MCF 10A (cell line): ENCODE data around the gene PIK3IP1. TPM values are rescaled to one million over a fixed set of nuclear protein-coding genes. Genes with fewer than 3 reads are reported as not detected.

Source experiments
- BruUV-seq: library from RNA; stranded (reverse); fragments of 400-500 nt; replicated peaks from 2 replicates; lab custom pipeline; 2021; lab: Mats Ljungman, UMichigan
- CTCF ChIA-PET: fragments of 300-600 bp; sonication (Branson Sonifier 250); formaldehyde crosslinking; extraction: SDS; loops from one replicate; lab custom pipeline; 2021; ENCODE audit warnings: antibody characterized with exemption, inconsistent platforms; lab: Yijun Ruan, JAX
- POLR2A ChIA-PET: fragments of 300-600, 350-650 bp; sonication (Branson Sonifier 250); formaldehyde crosslinking; extraction: SDS; loops from one replicate; lab custom pipeline; 2020; ENCODE audit warnings: antibody characterized with exemption, inconsistent platforms; lab: Yijun Ruan, JAX
- DNase-seq: peaks from one replicate; pipeline ENCODE4 v3.0.0-alpha.2; 2018; ENCODE audit not compliant: unreplicated experiment
- H3K27ac Mint-ChIP-seq: one replicate; pipeline ENCODE4 v1.8.0; 2022; ENCODE audit warnings: mild to moderate bottlenecking, low read depth, mixed read lengths; ENCODE audit not compliant: unreplicated experiment
- H3K27me3 Mint-ChIP-seq: one replicate; pipeline ENCODE4 v1.8.0; 2022; ENCODE audit warnings: mixed read lengths; ENCODE audit not compliant: insufficient read depth, unreplicated experiment
- H3K36me3 Mint-ChIP-seq: one replicate; pipeline ENCODE4 v1.8.0; 2022; ENCODE audit warnings: mild to moderate bottlenecking, moderate library complexity, mixed read lengths; ENCODE audit not compliant: insufficient read depth, unreplicated experiment
- H3K4me1 Mint-ChIP-seq: one replicate; pipeline ENCODE4 v1.8.0; 2022; ENCODE audit warnings: mixed read lengths; ENCODE audit not compliant: insufficient read depth, unreplicated experiment
- H3K4me3 Mint-ChIP-seq: one replicate; pipeline ENCODE4 v1.8.0; 2022; ENCODE audit warnings: mild to moderate bottlenecking, moderate library complexity, mixed read lengths; ENCODE audit not compliant: unreplicated experiment
- H3K9me3 Mint-ChIP-seq: one replicate; pipeline ENCODE4 v1.8.0; 2022; ENCODE audit warnings: mixed read lengths; ENCODE audit not compliant: unreplicated experiment
- CTCF ChIP-seq: fragments of 200-600 bp; IDR thresholded peaks from one replicate; pipeline ENCODE4 v1.8.0; 2022; ENCODE audit warnings: antibody characterized with exemption, mild to moderate bottlenecking; ENCODE audit not compliant: unreplicated experiment
- intact Hi-C: fragments of 100-400 bp; cut with micrococcal nuclease; formaldehyde crosslinking; loops from 2 replicates; pipeline ENCODE4 v1.14.1; 2022
- total RNA-seq: library from RNA; stranded (reverse); gene quantifications from 2 replicates; pipeline ENCODE4 v1.2.3, GENCODE V29; 2022

Gene PIK3IP1
- total RNA-seq, 1 experiment from 2014 or later = 0.93 TPM

- TF ChIP-seq CTCF = no peak
- peak overlapping the region; percentile 97 for H3K27ac Mint-ChIP-seq
- peaks cover 31% of the 10 kb centered on the region for H3K36me3 Mint-ChIP-seq
- no TSS peak for BruUV-seq
- H3K27me3 Mint-ChIP-seq = no peaks in the 10 kb centered on the region
- H3K4me1 Mint-ChIP-seq = peaks cover 14% of the 10 kb centered on the region
- ChIA-PET POLR2A (interaction anchor here (0.6 to 13.1 kb wide), 31 partner anchors 7 to 408 kb away, joined by 3 to 188 read pairs (median 12); partner anchors contain the start of genes LIMK2, MORC2, PATZ1 and PIK3IP1), CTCF (interaction anchor here (1.3 to 3.2 kb wide), 10 partner anchors 18 to 61 kb away, joined by 3 to 24 read pairs (median 13); partner anchors contain the start of gene LIMK2)
- peak; percentile 48 for DNase-seq
- H3K4me3 Mint-ChIP-seq = peak overlapping the region; percentile 85
- intact Hi-C loops = no loop called here
- no peaks in the 10 kb centered on the region for H3K9me3 Mint-ChIP-seq
Observed at GRCh38 chr22:31248965-31249958, 43.0 kb downstream of the PIK3IP1 start.

- H3K27me3 Mint-ChIP-seq = no peaks in the 10 kb centered on the region
- peaks cover 19% of the 10 kb centered on the region for H3K4me1 Mint-ChIP-seq
- intact Hi-C loops = no loop called here
- peaks cover 20% of the 10 kb centered on the region for H3K36me3 Mint-ChIP-seq
- peak overlapping the region; percentile 85 for H3K4me3 Mint-ChIP-seq
- no peak for TF ChIP-seq CTCF
- ChIA-PET CTCF (interaction anchor here (0.5 to 2.5 kb wide), 13 partner anchors 9 to 98 kb away, joined by 3 to 13 read pairs (median 4); partner anchors contain the start of gene LIMK2), POLR2A (interaction anchor here (0.6 to 13.1 kb wide), 40 partner anchors 8 to 1394 kb away, joined by 3 to 188 read pairs (median 4); partner anchors contain the start of genes EIF4ENIF1, LIMK2, MORC2 and PATZ1)
- H3K9me3 Mint-ChIP-seq = no peaks in the 10 kb centered on the region
- peak overlapping the region; percentile 97 for H3K27ac Mint-ChIP-seq
- BruUV-seq = TSS peak; percentile 42
- DNase-seq = peak; percentile 95
Observed at GRCh38 chr22:31248138-31248745, 44.0 kb downstream of the PIK3IP1 start.

GRCh38 chr22:31247726-31248125, 44.6 kb downstream of the PIK3IP1 start:
- intact Hi-C loops = no loop called here
- ChIA-PET CTCF (interaction anchor here (0.5 to 2.5 kb wide), 13 partner anchors 8 to 103 kb away, joined by 3 to 13 read pairs (median 4); partner anchors contain the start of gene LIMK2), POLR2A (interaction anchor here (0.6 to 13.1 kb wide), 39 partner anchors 8 to 1394 kb away, joined by 3 to 188 read pairs (median 4); partner anchors contain the start of genes EIF4ENIF1, LIMK2, MORC2 and PATZ1)
- Mint-ChIP-seq H3K4me3 (peak overlapping the region; percentile 85), H3K27me3 (no peaks in the 10 kb centered on the region), H3K4me1 (peaks cover 18% of the 10 kb centered on the region), H3K36me3 (peaks cover 20% of the 10 kb centered on the region), H3K27ac (peak overlapping the region; percentile 97), H3K9me3 (no peaks in the 10 kb centered on the region)
- TF ChIP-seq CTCF = no peak
- no TSS peak for BruUV-seq
- DNase-seq = no peak
